ENCODE data around the gene PGF.

GRCh38 chr14:74988131-74988530 is 32.7 kb upstream of the PGF start:
- no peak for TF ChIP-seq ELF4 (IDR thresholded peaks at IDR 0.05)
- no peak for TF ChIP-seq SP1 (IDR thresholded peaks at IDR 0.05)
- TF ChIP-seq ZNF384 (IDR thresholded peaks at IDR 0.05), result no peak
- no peak for TF ChIP-seq FOXM1 (IDR thresholded peaks at IDR 0.05; ENCODE audit: borderline replicate concordance)
- no peak for TF ChIP-seq HDGF (IDR thresholded peaks at IDR 0.05; ENCODE audit: borderline replicate concordance)
- TF ChIP-seq NFRKB (IDR thresholded peaks at IDR 0.05), result no peak
- TF ChIP-seq TARDBP (IDR thresholded peaks at IDR 0.05), result no peak
- no peak for TF ChIP-seq LEF1 (IDR thresholded peaks at IDR 0.05; ENCODE audit: borderline replicate concordance)
- TF ChIP-seq SUZ12 (IDR thresholded peaks at IDR 0.05), result no peak
- no peak for TF ChIP-seq PKNOX1 (IDR thresholded peaks at IDR 0.05)
- no peak for TF ChIP-seq FOXA1 (IDR thresholded peaks at IDR 0.05)
- TF ChIP-seq BHLHE40 (IDR thresholded peaks at IDR 0.05; ENCODE audit: borderline replicate concordance), result no peak
